Keratinocyte (primary cell): ENCODE measurements around the gene LYPD5. TPM values are rescaled to one million over a fixed set of nuclear protein-coding genes. Genes with fewer than 3 reads are reported as not detected.

Experiments used
- DNase-seq: peaks from one replicate; pipeline ENCODE4 v3.0.0-alpha.2; 2011; ENCODE audit warnings: low read depth, missing footprints, low spot score
- FAIRE-seq: peaks from 2 replicates; lab custom pipeline; 2011; peaks lifted over from hg19 to GRCh38; lab: Jason Lieb, UNC
- H2AFZ ChIP-seq: 2 replicates; pipeline ENCODE4 v1.6.0; 2012; ENCODE audit warnings: low read length, control low read depth, inconsistent platforms; ENCODE audit not compliant: control insufficient read depth
- H3K27ac ChIP-seq: 2 replicates; pipeline ENCODE4 v1.5.1; 2011; ENCODE audit warnings: low read length; ENCODE audit not compliant: control insufficient read depth, insufficient read depth
- H3K27me3 ChIP-seq: 3 replicates; pipeline ENCODE4 v1.6.0; 2011; ENCODE audit warnings: low read length; ENCODE audit not compliant: control insufficient read depth, insufficient read depth; ENCODE audit errors: extremely low read depth
- H3K36me3 ChIP-seq, 2 experiments: 2 replicates in 1 of 2; 3 replicates in 1 of 2; pipeline ENCODE4 v1.5.1; 2011; ENCODE audit warnings: low read length in 2 of 2, mild to moderate bottlenecking in 1 of 2; ENCODE audit not compliant: control insufficient read depth in 2 of 2, insufficient read depth in 2 of 2; ENCODE audit errors: extremely low read depth in 1 of 2
- H3K4me1 ChIP-seq: 3 replicates; pipeline ENCODE4 v1.5.1; 2011; ENCODE audit warnings: low read length; ENCODE audit not compliant: control insufficient read depth, insufficient read depth; ENCODE audit errors: extremely low read depth
- H3K4me2 ChIP-seq: 3 replicates; pipeline ENCODE4 v1.6.0; 2011; ENCODE audit warnings: low read depth, low read length; ENCODE audit not compliant: control insufficient read depth, insufficient read depth; ENCODE audit errors: extremely low read depth
- H3K4me3 ChIP-seq, 3 experiments: fragments of 200-600 bp in 1 of 3; sonication (generic) in 1 of 3; 2 replicates in 2 of 3; 3 replicates in 1 of 3; pipeline ENCODE4 v1.5.1; 2011 to 2016; ENCODE audit warnings: low read length in 3 of 3, mild to moderate bottlenecking in 3 of 3, control low read depth in 2 of 3, inconsistent platforms in 1 of 3, low read depth in 1 of 3, mixed read lengths in 1 of 3, mixed run types in 1 of 3, moderate library complexity in 1 of 3; ENCODE audit not compliant: control insufficient read depth in 2 of 3, insufficient read depth in 2 of 3; ENCODE audit errors: extremely low read depth in 1 of 3
- H3K79me2 ChIP-seq: 2 replicates; pipeline ENCODE4 v1.6.0; 2012; ENCODE audit warnings: low read length; ENCODE audit not compliant: control insufficient read depth, insufficient read depth
- H3K9ac ChIP-seq: 3 replicates; pipeline ENCODE4 v1.6.0; 2011; ENCODE audit warnings: low read length; ENCODE audit not compliant: control insufficient read depth, insufficient read depth; ENCODE audit errors: extremely low read depth
- H3K9me1 ChIP-seq: 3 replicates; pipeline ENCODE4 v1.6.0; 2011; ENCODE audit warnings: low read length; ENCODE audit not compliant: control insufficient read depth, insufficient read depth; ENCODE audit errors: extremely low read depth
- H3K9me3 ChIP-seq: 2 replicates; pipeline ENCODE4 v1.5.1; 2012; ENCODE audit warnings: low read depth, low read length; ENCODE audit not compliant: control insufficient read depth
- H4K20me1 ChIP-seq: 3 replicates; pipeline ENCODE4 v1.6.0; 2011; ENCODE audit warnings: low read length; ENCODE audit not compliant: control insufficient read depth, insufficient read depth; ENCODE audit errors: extremely low read depth
- EZH2 ChIP-seq: IDR thresholded peaks from one replicate; pipeline ENCODE4 v1.6.1; 2012; ENCODE audit warnings: inconsistent platforms, mild to moderate bottlenecking, low read length, moderate library complexity
- dilution Hi-C: fragments of 300-500 bp; cut with MboI; formaldehyde crosslinking; loops from one replicate; pipeline ENCODE4 v1.7.0; 2020; ENCODE audit warnings: low sequenced_read_pairs; ENCODE audit not compliant: extremely low pct_ligation_motif_present
- polyA plus RNA-seq, 5 experiments: library from polyadenylated mRNA; depleted of rRNA in 3 of 5; stranded (reverse) in 3 of 5; stranded (forward) in 1 of 5; unstranded in 1 of 5; fragments of >200 nt; gene quantifications; 1 replicate in 1 of 5; 2 replicates in 3 of 5; 3 replicates in 1 of 5; pipeline versions ENCODE4 v1.2.1 to v1.2.3, GENCODE V29; 2011 to 2012; ENCODE audit warnings: missing spikeins in 2 of 5, low read depth in 1 of 5, low replicate concordance in 1 of 5
- TF ChIP-seq, protein P1 (sequence below), 3 experiments: IDR thresholded peaks in 1 of 3; conservative IDR thresholded peaks in 1 of 3; optimal IDR thresholded peaks in 1 of 3; 2 replicates in 2 of 3; 3 replicates in 1 of 3; pipeline versions ENCODE3 to v1.5.1; 2011; ENCODE audit warnings: low read length in 3 of 3, mild to moderate bottlenecking in 3 of 3, moderate library complexity in 2 of 3, control low read depth in 1 of 3, inconsistent platforms in 1 of 3; ENCODE audit not compliant: insufficient read depth in 2 of 3; ENCODE audit errors: extremely low read depth in 1 of 3

LYPD5 gene
- polyA plus RNA-seq, 1 donor (not counting 4 experiments of a cell fraction or from before 2014, with no cell fraction given): 4.2 TPM

DNA sequence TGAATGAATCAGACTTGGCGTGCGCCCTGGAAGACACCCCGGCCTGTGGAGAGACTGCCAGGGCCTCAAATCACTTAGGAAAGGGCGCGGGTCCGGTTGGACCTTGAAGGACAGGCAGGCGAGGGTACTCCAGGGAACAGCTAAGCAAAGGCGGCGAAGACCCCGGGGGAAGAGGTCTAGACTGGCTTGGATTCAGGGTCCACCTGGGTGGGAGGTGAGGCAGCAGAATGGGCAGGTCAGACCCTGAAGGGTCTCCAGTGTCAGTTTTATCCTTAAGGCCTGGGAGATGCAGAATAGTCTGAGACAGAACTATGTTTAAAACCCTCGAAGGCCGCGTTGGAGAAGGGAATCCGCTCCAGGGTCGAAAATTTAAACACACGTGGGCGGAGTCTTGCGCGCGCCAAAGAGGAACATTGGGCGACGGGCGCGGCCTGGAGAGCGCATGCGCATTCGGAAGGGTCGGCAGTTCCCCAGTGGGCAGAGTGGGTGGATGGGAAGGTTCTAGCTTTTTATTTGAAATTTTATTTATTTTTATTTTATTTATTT is 46.9 kb downstream of the LYPD5 start:
- H3K27me3 ChIP-seq: no peaks in the 10 kb centered on the region
- peak overlapping the region; percentile 75 to 93 (median 85) for H3K4me3 ChIP-seq
- H4K20me1 ChIP-seq: no peaks in the 10 kb centered on the region
- peak overlapping the region; percentile 100 for H3K9ac ChIP-seq
- TF ChIP-seq EZH2: no peak
- TF ChIP-seq, protein P1, sequence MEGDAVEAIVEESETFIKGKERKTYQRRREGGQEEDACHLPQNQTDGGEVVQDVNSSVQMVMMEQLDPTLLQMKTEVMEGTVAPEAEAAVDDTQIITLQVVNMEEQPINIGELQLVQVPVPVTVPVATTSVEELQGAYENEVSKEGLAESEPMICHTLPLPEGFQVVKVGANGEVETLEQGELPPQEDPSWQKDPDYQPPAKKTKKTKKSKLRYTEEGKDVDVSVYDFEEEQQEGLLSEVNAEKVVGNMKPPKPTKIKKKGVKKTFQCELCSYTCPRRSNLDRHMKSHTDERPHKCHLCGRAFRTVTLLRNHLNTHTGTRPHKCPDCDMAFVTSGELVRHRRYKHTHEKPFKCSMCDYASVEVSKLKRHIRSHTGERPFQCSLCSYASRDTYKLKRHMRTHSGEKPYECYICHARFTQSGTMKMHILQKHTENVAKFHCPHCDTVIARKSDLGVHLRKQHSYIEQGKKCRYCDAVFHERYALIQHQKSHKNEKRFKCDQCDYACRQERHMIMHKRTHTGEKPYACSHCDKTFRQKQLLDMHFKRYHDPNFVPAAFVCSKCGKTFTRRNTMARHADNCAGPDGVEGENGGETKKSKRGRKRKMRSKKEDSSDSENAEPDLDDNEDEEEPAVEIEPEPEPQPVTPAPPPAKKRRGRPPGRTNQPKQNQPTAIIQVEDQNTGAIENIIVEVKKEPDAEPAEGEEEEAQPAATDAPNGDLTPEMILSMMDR (optimal IDR thresholded peaks at IDR 0.05 in 1 of 3, IDR thresholded peaks at IDR 0.05 in 1 of 3, conservative IDR thresholded peaks at IDR 0.05 in 1 of 3; ENCODE audit: extremely low read depth in 1 of 3, insufficient read depth in 2 of 3, low read length in 3 of 3): no peak
- H3K4me2 ChIP-seq: peak overlapping the region; percentile 99
- no peak for FAIRE-seq
- dilution Hi-C loops: no loop called here
- peak overlapping the region; percentile 16 for H2AFZ ChIP-seq
- no peak for DNase-seq
- H3K4me1 ChIP-seq: peaks cover 67% of the 10 kb centered on the region
- peaks cover 4 to 10% of the 10 kb centered on the region in 2 experiments for H3K36me3 ChIP-seq
- no peaks in the 10 kb centered on the region for H3K9me3 ChIP-seq
- H3K9me1 ChIP-seq: no peaks in the 10 kb centered on the region
- H3K79me2 ChIP-seq: peaks cover 23% of the 10 kb centered on the region
- H3K27ac ChIP-seq: peak overlapping the region; percentile 100

DNA sequence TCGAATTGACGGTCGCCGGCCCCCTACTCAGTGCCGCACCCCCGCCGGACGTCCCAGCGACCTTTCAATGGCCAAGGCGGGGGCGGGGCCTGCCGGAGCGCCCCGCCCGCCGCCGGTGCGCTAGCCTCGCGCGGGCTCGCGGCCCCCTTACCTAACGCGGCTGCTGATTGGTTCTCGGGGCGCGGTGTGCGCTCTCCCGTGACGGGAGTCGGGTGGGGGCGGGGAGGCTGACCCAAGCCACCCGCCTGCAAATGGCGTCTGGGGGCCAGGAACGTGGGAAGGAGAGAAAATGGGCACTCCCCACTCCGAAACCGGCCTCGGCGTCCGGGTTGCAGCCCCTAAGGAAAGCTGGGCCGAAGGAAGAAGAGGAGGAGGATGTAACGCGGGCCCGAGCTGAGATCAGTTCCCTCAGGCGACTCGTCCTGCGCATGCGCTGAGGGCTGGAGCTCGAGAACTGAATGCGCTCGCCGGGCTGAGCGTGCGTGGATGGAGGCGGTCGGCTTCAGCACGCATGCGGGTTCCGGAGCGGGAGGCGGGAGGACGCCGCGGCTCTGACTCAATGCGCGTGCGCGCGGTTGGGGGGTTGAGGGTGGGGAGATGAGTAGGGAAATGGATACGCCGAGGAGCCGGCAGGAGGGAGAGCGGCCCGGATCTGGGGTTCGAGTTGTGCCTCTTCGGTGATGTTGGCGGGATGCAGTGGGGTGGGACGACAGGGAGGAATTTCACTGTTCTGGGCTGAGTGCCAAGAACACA is 47.6 kb downstream of the LYPD5 start, which contains the start of gene SMG9:
SMG9 (minus strand) TSS at position 460 of the 753 bp plus-strand sequence. CDS start 4,221 bp downstream, outside the sequence.
- dilution Hi-C loops: no loop called here
- H3K4me1 ChIP-seq: peaks cover 67% of the 10 kb centered on the region
- FAIRE-seq: peak; percentile 57
- TF ChIP-seq, protein P1 (optimal IDR thresholded peaks at IDR 0.05 in 1 of 3, IDR thresholded peaks at IDR 0.05 in 1 of 3, conservative IDR thresholded peaks at IDR 0.05 in 1 of 3; ENCODE audit: extremely low read depth in 1 of 3, insufficient read depth in 2 of 3, low read length in 3 of 3): no peak
- TF ChIP-seq EZH2: no peak
- peak within 1 kb of the TSS; percentile 99 for H3K4me2 ChIP-seq
- H3K27ac ChIP-seq: peak within 1 kb of the TSS; percentile 100
- H2AFZ ChIP-seq: peak within 1 kb of the TSS; percentile 81
- no peaks in the 10 kb centered on the region for H4K20me1 ChIP-seq
- H3K36me3 ChIP-seq: peaks cover 7 to 15% of the 10 kb centered on the region in 2 experiments
- H3K9me3 ChIP-seq: no peaks in the 10 kb centered on the region
- peak within 1 kb of the TSS; percentile 100 for H3K9ac ChIP-seq
- no peaks in the 10 kb centered on the region for H3K9me1 ChIP-seq
- H3K4me3 ChIP-seq: peak within 1 kb of the TSS; percentile 75 to 93 (median 85)
- DNase-seq: peak; percentile 93
- H3K79me2 ChIP-seq: peaks cover 23% of the 10 kb centered on the region
- no peaks in the 10 kb centered on the region for H3K27me3 ChIP-seq
